Measurements from ENCODE around the gene FNDC10.

FNDC10 gene

DNA sequence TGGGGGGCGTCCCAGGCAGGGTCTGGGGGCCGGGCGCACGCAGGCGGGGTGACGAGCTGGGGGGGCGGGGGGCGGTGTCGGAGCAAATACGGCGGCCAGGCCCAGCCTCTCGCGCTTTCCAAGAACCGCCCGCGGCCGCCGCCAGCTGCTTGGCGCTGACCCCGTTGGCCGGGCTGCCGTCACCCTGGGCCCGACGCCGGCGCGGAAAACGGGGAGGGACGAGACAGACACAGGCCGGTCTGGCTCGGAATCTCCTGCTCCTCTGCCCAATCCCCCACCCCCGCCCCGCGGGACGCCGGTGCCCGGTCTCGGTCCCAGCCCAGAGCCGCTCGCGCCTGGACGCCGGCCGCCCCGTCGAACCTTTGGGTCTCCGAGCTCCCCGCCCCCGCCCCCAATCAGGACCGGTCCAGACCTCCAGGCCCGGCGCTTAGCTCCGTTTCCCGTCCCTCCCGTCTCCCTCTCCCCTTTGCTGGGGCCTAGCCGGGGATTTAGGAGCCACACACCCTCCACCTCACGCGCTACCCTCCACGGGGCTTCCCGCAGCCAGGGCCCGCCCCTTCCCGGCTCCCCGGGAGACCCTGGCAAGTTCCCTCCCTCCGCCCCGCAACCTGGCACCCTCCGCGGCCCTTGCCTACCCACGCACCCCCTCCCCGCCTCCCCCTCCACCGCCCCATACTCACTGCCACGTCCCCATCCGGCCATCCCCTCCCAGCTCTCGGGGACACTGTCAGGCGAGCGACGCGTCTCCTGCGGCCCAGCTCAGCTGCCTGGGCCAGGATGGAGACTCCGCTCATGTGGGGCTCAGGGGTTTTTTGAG, 31.2 kb upstream of the FNDC10 start:
- H3K27ac ChIP-seq: no peak overlapping the region
- TF ChIP-seq, protein P1, sequence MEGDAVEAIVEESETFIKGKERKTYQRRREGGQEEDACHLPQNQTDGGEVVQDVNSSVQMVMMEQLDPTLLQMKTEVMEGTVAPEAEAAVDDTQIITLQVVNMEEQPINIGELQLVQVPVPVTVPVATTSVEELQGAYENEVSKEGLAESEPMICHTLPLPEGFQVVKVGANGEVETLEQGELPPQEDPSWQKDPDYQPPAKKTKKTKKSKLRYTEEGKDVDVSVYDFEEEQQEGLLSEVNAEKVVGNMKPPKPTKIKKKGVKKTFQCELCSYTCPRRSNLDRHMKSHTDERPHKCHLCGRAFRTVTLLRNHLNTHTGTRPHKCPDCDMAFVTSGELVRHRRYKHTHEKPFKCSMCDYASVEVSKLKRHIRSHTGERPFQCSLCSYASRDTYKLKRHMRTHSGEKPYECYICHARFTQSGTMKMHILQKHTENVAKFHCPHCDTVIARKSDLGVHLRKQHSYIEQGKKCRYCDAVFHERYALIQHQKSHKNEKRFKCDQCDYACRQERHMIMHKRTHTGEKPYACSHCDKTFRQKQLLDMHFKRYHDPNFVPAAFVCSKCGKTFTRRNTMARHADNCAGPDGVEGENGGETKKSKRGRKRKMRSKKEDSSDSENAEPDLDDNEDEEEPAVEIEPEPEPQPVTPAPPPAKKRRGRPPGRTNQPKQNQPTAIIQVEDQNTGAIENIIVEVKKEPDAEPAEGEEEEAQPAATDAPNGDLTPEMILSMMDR (IDR thresholded peaks at IDR 0.05): no peak
- TF ChIP-seq ZFX (IDR thresholded peaks at IDR 0.05; ENCODE audit: borderline replicate concordance): no peak

GRCh38 chr1:1630191-1630964, 30.4 kb upstream of the FNDC10 start:
- no peak overlapping the region for H3K27ac ChIP-seq
- no peak for TF ChIP-seq ZFX (IDR thresholded peaks at IDR 0.05; ENCODE audit: borderline replicate concordance)
- TF ChIP-seq, protein P1 (IDR thresholded peaks at IDR 0.05): no peak

- no peak overlapping the region for H3K27ac ChIP-seq
- no peak for TF ChIP-seq ZFX (IDR thresholded peaks at IDR 0.05; ENCODE audit: borderline replicate concordance)
- TF ChIP-seq, protein P1 (IDR thresholded peaks at IDR 0.05): no peak
Measured at GRCh38 chr1:1629430-1630190, 29.7 kb upstream of the FNDC10 start.

- TF ChIP-seq, protein P1 (IDR thresholded peaks at IDR 0.05): no peak
- TF ChIP-seq ZFX (IDR thresholded peaks at IDR 0.05; ENCODE audit: borderline replicate concordance): no peak
Measured at GRCh38 chr1:1628754-1629429, 29.0 kb upstream of the FNDC10 start.

DNA sequence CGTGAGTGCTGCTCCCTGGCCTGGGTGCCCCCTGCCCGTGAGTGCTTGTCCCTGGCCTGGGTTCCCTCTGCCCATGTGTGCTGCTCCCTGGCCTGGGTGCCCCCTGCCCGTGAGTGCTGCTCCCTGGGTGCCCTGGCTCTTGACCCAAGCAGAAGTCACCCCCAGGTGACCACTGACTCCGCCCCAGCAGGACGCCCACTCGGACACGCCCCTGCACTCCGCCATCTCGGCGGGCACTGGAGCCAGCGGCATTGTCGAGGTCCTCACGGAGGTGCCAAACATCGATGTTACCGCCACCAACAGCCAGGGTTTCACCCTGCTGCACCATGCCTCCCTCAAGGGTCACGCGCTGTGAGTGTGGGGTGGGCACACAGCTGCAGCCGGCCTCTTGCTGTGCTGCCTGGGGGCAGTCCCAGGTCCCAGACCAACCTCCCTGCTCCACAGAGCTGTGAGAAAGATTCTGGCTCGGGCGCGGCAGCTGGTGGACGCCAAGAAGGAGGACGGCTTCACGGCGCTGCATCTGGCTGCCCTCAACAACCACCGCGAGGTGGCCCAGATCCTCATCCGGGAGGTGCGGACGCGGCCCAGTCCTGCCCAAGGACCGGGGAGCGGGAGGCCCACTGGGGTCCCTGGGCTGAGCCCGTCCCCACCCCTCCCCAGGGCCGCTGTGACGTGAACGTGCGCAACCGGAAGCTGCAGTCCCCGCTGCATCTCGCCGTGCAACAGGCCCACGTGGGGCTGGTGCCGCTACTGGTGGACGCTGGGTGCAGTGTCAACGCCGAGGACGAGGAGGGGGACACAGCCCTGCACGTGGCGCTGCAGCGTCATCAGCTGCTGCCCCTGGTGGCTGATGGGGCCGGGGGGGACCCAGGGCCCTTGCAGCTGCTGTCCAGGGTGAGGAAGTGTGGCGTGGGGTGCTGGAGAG, 28.2 kb upstream of the FNDC10 start:
- no peak overlapping the region for H3K27ac ChIP-seq
- no peak for TF ChIP-seq ZFX (IDR thresholded peaks at IDR 0.05; ENCODE audit: borderline replicate concordance)
- TF ChIP-seq, protein P1 (IDR thresholded peaks at IDR 0.05): no peak

More at GRCh38 chr1:1628754-1629429, 29.0 kb upstream of the FNDC10 start:
- H3K27ac ChIP-seq: no peak overlapping the region

GRCh38 chr1:1627261-1627828, 27.4 kb upstream of the FNDC10 start:
- TF ChIP-seq, protein P1 (IDR thresholded peaks at IDR 0.05): no peak
- no peak for TF ChIP-seq ZFX (IDR thresholded peaks at IDR 0.05; ENCODE audit: borderline replicate concordance)
- no peak overlapping the region for H3K27ac ChIP-seq

Data from 22Rv1 (cell line).